Heart left ventricle (tissue), 16 donors: ENCODE measurements around the gene TRAPPC14. TPM values are rescaled to one million over a fixed set of nuclear protein-coding genes. Genes with fewer than 3 reads are reported as not detected.

Source experiments
- ATAC-seq, 4 donors: fragments of 200-7000 bp; cut with Tn5 transposase; one replicate each; pipeline ENCODE4 v1.9.1; 2020 to 2022; ENCODE audit warnings: moderate library complexity in 4 of 4, mild to moderate bottlenecking in 3 of 4, moderate number of reproducible peaks in 1 of 4
- DNase-seq, 5 donors: peaks; one replicate each; pipeline ENCODE4 v3.0.0-alpha.2; 2020
- H3K27ac ChIP-seq, 12 donors: fragments of 200-600 bp; sonication (generic) in 4 of 12; one replicate each; pipeline versions ENCODE4 v1.5.0 to v1.8.0; 2016 to 2022; ENCODE audit warnings: mild to moderate bottlenecking in 2 of 12
- H3K27me3 ChIP-seq, 9 donors: fragments of 200-600 bp; sonication (generic) in 2 of 9; one replicate each; pipeline versions ENCODE4 v1.5.1 to v1.8.0; 2016 to 2022; ENCODE audit warnings: mild to moderate bottlenecking in 3 of 9
- H3K36me3 ChIP-seq, 9 donors: fragments of 200-600 bp; sonication (generic) in 2 of 9; one replicate each; pipeline versions ENCODE4 v1.5.0 to v1.8.0; 2018 to 2022; ENCODE audit warnings: mild to moderate bottlenecking in 2 of 9
- H3K4me1 ChIP-seq, 12 donors: fragments of 200-600 bp; sonication (generic) in 4 of 12; one replicate each; pipeline versions ENCODE4 v1.5.0 to v1.8.0; 2016 to 2022; ENCODE audit warnings: mild to moderate bottlenecking in 3 of 12
- H3K4me3 ChIP-seq, 12 donors: fragments of 200-600 bp; sonication (generic) in 4 of 12; one replicate each; pipeline versions ENCODE4 v1.5.0 to v1.8.0; 2017 to 2022; ENCODE audit warnings: mild to moderate bottlenecking in 9 of 12, moderate library complexity in 4 of 12
- H3K9me3 ChIP-seq, 12 donors: fragments of 200-600 bp; sonication (generic) in 4 of 12; one replicate each; pipeline versions ENCODE4 v1.5.0 to v1.8.0; 2016 to 2022; ENCODE audit warnings: mild to moderate bottlenecking in 1 of 12
- CTCF ChIP-seq, 12 donors: fragments of 200-600 bp; sonication (generic) in 4 of 12; IDR thresholded peaks; one replicate each; pipeline versions ENCODE4 v1.5.0 to v1.8.0; 2018 to 2022; ENCODE audit warnings: antibody characterized with exemption in 12 of 12, mild to moderate bottlenecking in 5 of 12
- POLR2A ChIP-seq, 2 donors: fragments of 450-650 bp; IDR thresholded peaks; one replicate each; pipeline ENCODE4 v1.6.1; 2017; ENCODE audit warnings: antibody characterized with exemption in 2 of 2, mild to moderate bottlenecking in 2 of 2, moderate library complexity in 2 of 2
- WGBS, 4 donors: extraction: QIAGEN DNeasy Blood & Tissue Kit in 2 of 4; methylation state at CpG; one replicate each; pipeline versions ENCODE4 v1.1.5 to v1.1.7; 2013 to 2018; 5-methylcytosine and 5-hydroxymethylcytosine counted together
- intact Hi-C, 10 donors: fragments of 100-400 bp; cut with DNase I; formaldehyde crosslinking; loops; one replicate each; pipeline versions ENCODE4 v1.11.1 to v1.14.2; 2022
- polyA plus RNA-seq, 2 donors: library from polyadenylated mRNA; stranded (reverse); fragments of 200-250 nt; gene quantifications; one replicate each; pipeline ENCODE4 v1.2.3, GENCODE V29; 2013
- total RNA-seq, 9 donors: library from RNA; depleted of rRNA in 2 of 9; stranded (reverse); fragments of >200 nt in 2 of 9; fragmentation: NEBNext Ultra II Directional in 3 of 9; extraction: Animal tissue kit (Norgen Biotek cat#: 25700) in 3 of 9; gene quantifications; one replicate each; pipeline versions ENCODE4 v1.1.0 to v1.2.4, GENCODE V29; 2016 to 2023
- donor health status: ischemic (EF 13 %, LVEDD 7.1; RV severe dilation, severe dysfunction).
- donor health status: healthy with polysubstance abuse.
- donor health status: DM: no; HTN: yes; CAD: no.
- donor health status: DM: no; HTN: no; CAD: no.
- donor health status: ischemic (EF 25% LVEDD 6.9; RV normal size, moderate dysfunction).
- donor health status: ischemic (EF 25% LVEDD 5.7; RV mildly dilated, moderate dysfunction).
- donor health status: healthy.
- donor health status: DM: yes; HTN: yes; CAD: no.
- donor health status: ischemic (EF 35%, LVEDD 5.7; RV mildly dilated, moderate dysfunction).
- donor health status: nonischemic (EF 11% LVEDD 7.7; RV severe dilation, severe dysfunction).
- donor health status: DM: yes; HTN: yes; CAD: no.
- donor health status: PGD.
- donor health status: ischemic (EF 29% LVEDD 5.4; RV normal size, mild dysfunction).
- donor health status: nonischemic (EF 23%, LVEDD 6.1; RV moderate dilation, normal function).

The TRAPPC14 gene
- total and polyA plus RNA-seq, 11 donors, result 4.0 to 14.9 (median 7.4) TPM

DNA sequence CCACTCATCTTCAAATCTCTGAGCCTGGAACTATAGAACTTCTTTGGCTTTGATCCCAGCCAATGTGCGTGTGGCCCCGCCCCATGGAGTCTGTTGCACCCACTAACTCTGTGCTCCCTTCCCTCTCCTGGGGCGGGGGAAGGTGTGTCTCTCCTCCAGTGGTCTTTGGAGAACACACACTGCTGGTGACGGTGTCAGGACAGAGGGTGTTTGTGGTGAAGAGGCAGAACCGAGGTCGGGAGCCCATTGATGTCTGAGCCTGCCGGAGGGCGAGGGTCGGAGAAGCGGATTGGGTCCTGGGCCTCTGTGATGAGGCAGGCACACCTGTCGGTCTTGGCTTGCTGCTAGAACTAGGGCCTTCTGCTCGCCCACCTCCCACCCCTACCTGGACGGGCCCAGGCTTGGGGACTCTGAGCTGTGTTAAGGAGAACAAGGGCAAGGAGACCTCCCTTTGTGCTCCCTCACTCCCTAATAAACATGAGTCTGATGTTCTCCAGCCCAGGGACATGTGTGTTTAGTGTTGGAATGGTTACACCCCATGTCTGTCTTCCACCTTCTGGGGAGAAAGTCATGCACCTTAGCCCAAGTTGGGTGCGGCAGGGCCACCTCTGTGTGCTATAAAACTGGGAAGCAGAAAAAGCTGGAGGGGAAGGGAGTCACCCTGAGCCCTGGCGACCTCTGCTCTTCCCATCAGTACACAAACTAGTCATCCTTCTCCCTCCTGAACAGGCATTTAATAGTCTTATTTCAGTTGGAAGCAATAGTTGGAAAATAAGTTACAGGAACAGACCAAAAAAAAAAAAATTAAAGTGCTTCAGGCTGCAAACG, 4.6 kb downstream of the TRAPPC14 start:
- 79 to 82% (median 80%) methylated on average over 13 to 16 of the region's 16 CpGs for WGBS, 4 donors
- peaks cover 0 to 62% (median 38%) of the 10 kb centered on the region in 9 donors for H3K36me3 ChIP-seq
- TF ChIP-seq POLR2A (IDR thresholded peaks at IDR 0.05) (no peak), CTCF (IDR thresholded peaks at IDR 0.05) (no peak)
- no peak overlapping the region for H3K4me3 ChIP-seq
- H3K27me3 ChIP-seq, result no peaks in the 10 kb centered on the region
- peaks cover 0 to 74% (median 24%) of the 10 kb centered on the region in 12 donors for H3K4me1 ChIP-seq
- DNase-seq, result no peak
- no peak overlapping the region for H3K27ac ChIP-seq
- intact Hi-C loops, result no loop called here
- no peaks in the 10 kb centered on the region for H3K9me3 ChIP-seq
- ATAC-seq, result no peak

- TF ChIP-seq CTCF (IDR thresholded peaks at IDR 0.05) (no peak), POLR2A (IDR thresholded peaks at IDR 0.05) (no peak)
- Histone ChIP-seq H3K36me3 (peaks cover 0 to 62% (median 38%) of the 10 kb centered on the region in 9 donors), H3K27me3 (no peaks in the 10 kb centered on the region), H3K4me1 (peaks cover 0 to 75% (median 23%) of the 10 kb centered on the region in 12 donors), H3K27ac (peak overlapping the region in 1 of 12 donors; percentile 66), H3K9me3 (no peaks in the 10 kb centered on the region), H3K4me3 (no peak overlapping the region)
- intact Hi-C loops, result no loop called here
- DNase-seq, result no peak
- no peak for ATAC-seq
- WGBS, 4 donors, result 88 to 91% (median 89%) methylated on average over 18 of the region's 18 CpGs
These were observed 5.4 kb downstream of the TRAPPC14 start for GRCh38 chr7:100152937-100153666.

DNA sequence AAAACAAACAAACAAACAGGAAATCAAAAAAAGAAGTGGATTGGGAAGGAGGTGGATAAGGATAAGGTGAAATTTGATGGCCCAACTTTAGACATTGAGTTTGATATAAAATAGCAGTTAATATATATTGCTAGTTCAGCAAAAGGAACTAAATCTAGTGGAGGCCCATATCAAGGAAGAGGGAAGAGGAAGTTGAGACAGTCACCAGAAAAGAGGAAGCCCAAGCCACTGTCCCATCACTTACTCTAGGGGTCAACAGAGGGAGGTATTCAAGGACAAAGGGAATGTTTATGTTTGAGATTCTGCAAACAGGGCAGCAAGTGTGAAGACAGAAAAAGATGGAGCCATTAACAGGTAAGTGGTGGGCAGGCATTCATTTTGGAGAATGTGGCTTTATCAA, 6.1 kb downstream of the TRAPPC14 start:
- Histone ChIP-seq H3K4me1 (peaks cover 0 to 75% (median 19%) of the 10 kb centered on the region in 12 donors), H3K27ac (peak overlapping the region in 1 of 12 donors; percentile 66), H3K36me3 (peaks cover 0 to 62% (median 38%) of the 10 kb centered on the region in 9 donors), H3K9me3 (no peaks in the 10 kb centered on the region), H3K27me3 (no peaks in the 10 kb centered on the region), H3K4me3 (no peak overlapping the region)
- ATAC-seq, result no peak
- DNase-seq, result no peak
- intact Hi-C loops, result no loop called here
- TF ChIP-seq POLR2A (IDR thresholded peaks at IDR 0.05) (no peak), CTCF (IDR thresholded peaks at IDR 0.05) (no peak)
